Right lung (tissue), 5 donors: Measurements from ENCODE around the gene DOCK9. TPM values are rescaled to one million over a fixed set of nuclear protein-coding genes. Genes with fewer than 3 reads are reported as not detected.

Experiments
- DNase-seq, 2 donors: peaks; one replicate each; pipeline ENCODE4 v3.0.0-alpha.2; 2013
- polyA plus RNA-seq, 5 donors: library from polyadenylated mRNA; unstranded; fragments of 120-200 nt; gene quantifications; one replicate each; pipeline versions ENCODE4 v1.2.1 to v1.2.3, GENCODE V29; 2013; ENCODE audit warnings: inconsistent platforms in 1 of 5, low replicate concordance in 1 of 5; ENCODE audit not compliant: insufficient read length in 5 of 5, insufficient read depth in 1 of 5

DOCK9 gene
- polyA plus RNA-seq, 5 donors = 89.5 to 123 (median 115) TPM

DNA sequence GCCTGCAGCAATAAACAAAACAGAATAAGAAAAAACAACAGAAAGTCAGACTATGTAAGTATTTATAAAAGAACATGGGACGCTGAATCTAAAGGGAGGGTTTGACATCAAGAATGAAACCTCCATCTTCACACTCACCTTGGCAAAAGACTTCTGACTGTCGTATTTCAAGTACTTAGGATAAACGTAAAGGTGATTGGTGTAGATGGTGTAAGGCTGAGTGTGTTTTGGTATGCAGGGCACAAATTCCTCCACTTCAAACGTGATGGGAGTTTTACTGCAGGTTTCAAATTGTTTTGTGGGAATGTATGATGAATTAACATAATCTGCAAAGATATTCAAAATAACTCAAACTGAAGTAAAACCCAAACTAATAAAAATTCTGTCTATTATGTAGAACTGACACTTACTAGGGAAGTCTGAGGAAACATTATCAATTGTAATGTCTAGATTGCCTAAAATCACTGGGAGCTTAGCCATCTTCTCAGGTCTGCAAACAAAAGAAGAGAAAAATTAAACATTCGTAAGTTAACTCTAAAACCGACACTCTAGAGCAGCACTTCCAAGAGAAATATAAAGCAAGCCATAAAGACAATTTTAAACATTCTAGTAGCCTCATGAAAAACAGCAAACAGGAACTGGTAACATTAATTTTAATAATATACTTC lies 89.5 kb downstream of the DOCK9 start:
- no peak for DNase-seq

DNA sequence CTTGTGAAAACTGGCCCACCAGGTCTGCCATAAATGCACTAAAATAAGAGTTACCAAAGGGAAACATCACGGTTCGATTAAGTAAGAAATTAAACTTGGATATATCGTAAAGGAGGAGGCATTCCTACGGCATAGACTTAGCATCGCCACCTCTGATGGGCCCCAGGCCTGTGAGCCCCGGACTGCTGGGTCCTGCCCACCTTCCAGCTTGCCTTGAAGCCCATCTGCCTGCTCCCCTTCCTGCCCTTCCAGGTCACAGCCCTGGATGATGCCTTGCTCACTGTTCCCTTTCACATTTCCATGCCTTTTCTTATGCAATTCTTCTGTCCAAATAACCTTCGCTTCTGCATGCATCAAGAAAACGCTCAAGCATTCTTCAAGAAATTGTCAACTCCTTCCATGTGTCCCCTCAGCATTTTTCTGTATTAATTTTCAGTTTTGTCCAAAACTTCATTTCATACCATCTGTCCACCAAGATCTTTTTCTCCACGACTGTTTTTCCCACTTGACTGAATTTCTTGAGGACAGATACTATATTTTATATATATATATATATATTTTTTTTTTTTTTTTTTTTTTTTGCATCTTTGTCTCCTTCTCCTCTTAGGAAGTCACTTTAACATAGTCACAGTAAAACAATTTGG lies 91.2 kb downstream of the DOCK9 start:
- no peak for DNase-seq

- DNase-seq = no peak
These were observed 92.3 kb downstream of the DOCK9 start for GRCh38 chr13:98885600-98885999.

DNA sequence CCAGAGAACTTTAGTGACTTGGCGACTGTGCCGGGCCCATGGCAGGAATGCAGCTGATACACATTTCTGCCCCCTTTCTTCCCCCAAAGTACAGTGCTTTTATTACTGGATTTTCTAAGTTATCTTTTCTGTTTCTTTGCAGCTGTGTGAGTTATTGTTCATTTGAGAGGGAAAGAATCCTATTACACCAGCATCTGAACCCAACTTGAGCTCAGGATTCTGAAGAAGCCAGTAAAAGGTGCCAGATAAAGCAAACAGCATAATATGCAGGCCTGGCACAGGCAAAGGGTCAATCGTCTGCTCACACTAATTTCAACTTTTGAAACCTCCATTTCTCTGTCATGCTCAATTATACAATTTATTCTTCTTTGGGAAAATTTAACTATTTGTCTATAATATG lies 93.9 kb downstream of the DOCK9 start:
- no peak for DNase-seq

- DNase-seq = no peak
These were observed 96.5 kb downstream of the DOCK9 start for GRCh38 chr13:98881390-98881789.

- no peak for DNase-seq
These were observed 97.2 kb downstream of the DOCK9 start for GRCh38 chr13:98880677-98881076.

DNA sequence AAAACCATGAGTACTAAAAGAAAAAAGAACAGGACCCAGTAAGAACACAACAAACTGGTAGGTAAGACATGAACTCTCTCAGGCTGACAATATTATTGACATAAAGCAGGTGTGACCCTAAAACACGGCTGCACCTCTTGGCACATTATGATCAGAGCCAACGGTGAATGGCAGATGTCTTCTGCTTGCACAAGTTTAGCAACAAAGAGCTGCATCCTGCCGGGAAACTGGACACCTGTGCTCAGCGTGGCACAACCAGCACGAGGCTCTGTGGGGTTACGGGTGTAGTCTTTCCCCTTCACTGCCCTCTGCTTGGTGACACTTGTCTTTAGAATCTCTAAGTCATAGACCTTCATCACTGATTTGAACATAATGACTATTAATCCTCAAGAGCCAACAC lies 97.9 kb downstream of the DOCK9 start:
- no peak for DNase-seq

GRCh38 chr13:98879127-98879520 lies 98.7 kb downstream of the DOCK9 start:
- DNase-seq = no peak

DNA sequence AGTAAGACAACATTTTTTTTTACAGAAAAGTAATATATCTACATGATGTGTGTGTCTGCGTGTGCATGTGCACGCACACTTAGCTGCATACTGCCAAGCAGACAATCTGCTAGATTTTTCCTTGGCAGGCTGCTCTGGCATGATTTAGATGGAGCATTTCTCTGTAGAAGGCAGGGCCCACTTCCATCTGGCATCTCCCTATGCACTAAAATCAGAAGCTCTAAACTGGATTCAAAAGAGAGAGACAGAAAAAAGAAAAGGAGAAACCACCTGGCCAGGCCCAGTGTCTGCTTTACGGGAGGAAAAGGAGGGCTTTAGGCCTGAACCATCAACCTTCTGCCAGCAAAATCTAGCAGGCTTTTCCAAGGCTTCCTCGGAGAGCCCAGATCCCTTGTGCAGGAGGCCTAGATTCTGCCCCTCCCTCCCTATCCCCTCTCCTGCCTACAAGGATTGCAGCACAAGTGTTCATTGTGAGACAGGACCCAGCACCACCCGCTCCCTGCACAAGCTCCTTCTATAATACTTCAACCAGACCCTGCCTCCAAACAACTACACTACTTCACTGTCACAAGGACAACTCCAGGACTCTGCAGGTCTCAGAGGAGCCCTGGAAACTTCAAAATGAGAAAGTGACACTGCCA lies 99.3 kb downstream of the DOCK9 start:
- no peak for DNase-seq

GRCh38 chr13:98877936-98878335 lies 99.9 kb downstream of the DOCK9 start:
- no peak for DNase-seq

- no peak for DNase-seq
These were observed 100.4 kb downstream of the DOCK9 start for GRCh38 chr13:98877466-98877865.

DNA sequence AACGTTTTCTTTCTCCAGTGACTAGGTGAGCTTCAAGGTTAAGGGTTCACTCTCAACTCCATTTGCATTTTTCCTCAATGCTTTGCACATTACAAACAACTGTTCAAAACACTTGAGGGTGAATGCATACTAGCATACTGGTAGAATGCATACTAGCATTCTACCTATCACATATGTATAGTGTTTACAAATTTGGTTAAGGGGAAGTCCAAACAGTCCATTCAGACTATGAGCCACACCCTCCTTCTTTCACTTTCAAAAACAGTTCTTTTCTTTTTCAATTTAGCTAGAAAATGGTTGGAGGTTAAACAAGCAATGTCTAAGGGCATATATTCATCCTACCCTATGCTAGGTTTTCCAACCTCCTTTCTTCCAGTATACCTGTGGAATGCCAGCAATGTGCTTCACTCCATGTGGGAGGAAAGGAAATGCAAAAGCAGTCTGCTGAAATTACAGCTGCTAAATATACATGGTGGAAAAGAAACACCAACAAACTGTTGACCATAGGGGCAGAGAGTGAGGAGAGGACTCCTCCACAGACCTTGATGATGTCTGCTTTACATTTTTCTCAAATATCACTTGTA lies 102.6 kb downstream of the DOCK9 start:
- DNase-seq = no peak

DNA sequence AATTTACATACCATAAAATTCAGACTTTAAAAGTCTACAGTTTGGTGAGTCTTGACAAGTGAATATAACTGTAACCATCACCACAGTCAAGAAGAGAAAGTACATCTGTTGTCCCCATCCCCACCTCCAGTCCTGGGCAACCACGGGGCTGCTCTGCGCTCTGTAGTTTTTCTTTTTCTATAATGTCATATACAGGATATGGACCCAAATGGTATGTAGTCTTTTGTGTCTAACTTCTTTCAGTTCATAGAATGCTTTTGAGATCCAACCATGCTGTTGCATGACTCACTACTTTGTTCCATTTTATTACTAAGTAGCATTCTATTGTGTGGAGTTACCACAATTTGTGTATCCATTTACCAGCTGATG lies 103.9 kb downstream of the DOCK9 start:
- DNase-seq = no peak

- DNase-seq = no peak
These were observed 104.4 kb downstream of the DOCK9 start for GRCh38 chr13:98873377-98874028.

- no peak for DNase-seq
These were observed 106.1 kb downstream of the DOCK9 start for GRCh38 chr13:98871727-98872126.

DNA sequence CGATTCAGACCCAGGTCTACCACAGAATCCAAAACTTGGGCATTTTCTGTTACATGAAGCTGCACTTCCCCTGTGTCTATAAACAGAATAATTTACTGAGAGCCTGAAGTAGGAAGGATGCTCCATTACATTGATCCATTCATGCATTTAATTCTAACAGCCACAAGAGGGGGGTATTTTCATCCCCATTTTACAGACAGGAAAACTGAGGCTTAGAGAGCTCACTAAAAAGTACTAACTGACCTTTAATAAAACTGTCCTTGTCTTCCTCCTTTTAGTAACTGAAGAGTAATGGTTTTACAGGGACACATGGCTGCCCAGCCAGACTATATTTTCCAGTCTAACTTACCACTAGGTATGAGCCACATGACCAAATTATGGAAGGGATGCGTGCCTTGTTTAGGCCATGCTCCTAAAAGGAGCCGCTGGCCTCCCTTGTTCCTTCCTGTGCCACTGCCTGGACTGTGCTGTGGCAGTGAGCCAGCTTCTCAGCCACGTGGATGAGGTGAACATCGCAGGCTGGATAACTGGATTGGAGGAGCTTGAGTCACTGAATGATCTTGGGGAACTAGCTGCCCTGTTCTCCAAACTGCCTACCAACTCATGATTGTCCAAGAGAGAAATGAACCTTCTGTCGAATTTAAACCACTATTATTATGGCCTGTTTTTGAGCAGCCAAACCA lies 108.3 kb downstream of the DOCK9 start:
- DNase-seq = no peak

DNA sequence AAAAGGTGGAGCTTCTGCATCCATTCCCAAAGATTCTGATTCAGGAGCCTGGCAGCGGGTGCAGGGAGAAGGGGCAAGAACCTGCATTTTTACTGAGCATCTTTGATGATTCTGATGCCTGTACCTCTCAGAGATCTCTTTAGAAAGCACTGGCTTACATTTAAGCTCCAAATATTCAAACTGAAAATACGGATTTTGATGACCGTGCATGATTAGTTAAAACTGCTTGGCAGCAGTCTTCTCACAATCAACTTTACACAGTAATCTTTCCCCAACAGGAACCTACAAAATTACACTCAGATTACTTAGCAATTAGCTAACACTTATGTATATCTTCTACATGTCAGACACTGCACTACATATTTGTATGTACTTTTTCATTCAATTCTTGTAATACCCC lies 108.9 kb downstream of the DOCK9 start:
- no peak for DNase-seq

GRCh38 chr13:98866882-98867281 lies 111.0 kb downstream of the DOCK9 start:
- DNase-seq = no peak

GRCh38 chr13:98860491-98860890 lies 117.4 kb downstream of the DOCK9 start:
- no peak for DNase-seq

- DNase-seq = no peak
These were observed 119.7 kb downstream of the DOCK9 start for GRCh38 chr13:98858191-98858590.

- no peak for DNase-seq
These were observed 120.9 kb downstream of the DOCK9 start for GRCh38 chr13:98856983-98857382.

- DNase-seq = no peak
These were observed 123.4 kb downstream of the DOCK9 start for GRCh38 chr13:98854448-98854847.
